IMR-90 (cell line): ENCODE results near the gene PEX7. TPM values are rescaled to one million over a fixed set of nuclear protein-coding genes. Genes with fewer than 3 reads are reported as not detected.

Experiments
- ATAC-seq: fragments of 200-7000 bp; cut with Tn5 transposase; 2 replicates; pipeline ENCODE4 v1.9.1; 2020; ENCODE audit warnings: low read depth, mild to moderate bottlenecking, moderate library complexity
- BruUV-seq: library from RNA; stranded (reverse); fragments of 400-500 nt; replicated peaks from 2 replicates; lab custom pipeline; 2021; lab: Mats Ljungman, UMichigan
- CTCF ChIA-PET: fragments of 300-600 bp; formaldehyde crosslinking; extraction: SDS; loops from one replicate; lab custom pipeline; 2021; ENCODE audit warnings: antibody characterized with exemption; lab: Yijun Ruan, JAX
- POLR2A ChIA-PET: fragments of 300-600 bp; sonication (Branson Sonifier 250); formaldehyde crosslinking; loops from one replicate; lab custom pipeline; 2022; ENCODE audit warnings: antibody characterized with exemption; ENCODE audit not compliant: unreplicated experiment; lab: Charles Lee
- DNase-seq: peaks from one replicate; pipeline ENCODE4 v3.0.0; 2013
- H2AFZ ChIP-seq: replicated peaks from 2 replicates; pipeline ENCODE3; 2013; ENCODE audit warnings: low read length, mild to moderate bottlenecking; ENCODE audit not compliant: poor library complexity
- H2AK5ac ChIP-seq: 2 replicates; pipeline ENCODE4 v1.6.1; 2013; ENCODE audit warnings: low read depth, low read length, inconsistent platforms
- H2AK9ac ChIP-seq: replicated peaks from 2 replicates; pipeline ENCODE3; 2013; ENCODE audit warnings: mild to moderate bottlenecking, low read depth, low read length, moderate library complexity; ENCODE audit not compliant: poor library complexity
- H2BK120ac ChIP-seq: 2 replicates; pipeline ENCODE4 v1.6.1; 2013; ENCODE audit warnings: low read depth, low read length, inconsistent platforms
- H2BK15ac ChIP-seq: 3 replicates; pipeline ENCODE4 v1.6.1; 2013; ENCODE audit warnings: low read depth, low read length, inconsistent platforms
- H2BK20ac ChIP-seq: 2 replicates; pipeline ENCODE4 v1.6.1; 2013; ENCODE audit warnings: low read depth, mild to moderate bottlenecking, inconsistent platforms, low read length, moderate library complexity
- H2BK5ac ChIP-seq: 2 replicates; pipeline ENCODE4 v1.6.1; 2013; ENCODE audit warnings: mild to moderate bottlenecking, low read depth, low read length, inconsistent platforms; ENCODE audit not compliant: poor library complexity, severe bottlenecking
- H3K14ac ChIP-seq: replicated peaks from 2 replicates; pipeline ENCODE4 v1.6.1; 2013; ENCODE audit warnings: low read depth, low read length, inconsistent platforms
- H3K18ac ChIP-seq: 2 replicates; pipeline ENCODE4 v1.6.1; 2013; ENCODE audit warnings: low read depth, low read length, control low read depth
- H3K23ac ChIP-seq: 2 replicates; pipeline ENCODE4 v1.6.1; 2013; ENCODE audit warnings: low read depth, low read length, inconsistent platforms
- H3K27ac ChIP-seq: 2 replicates; pipeline ENCODE4 v1.5.1; 2013; ENCODE audit warnings: mild to moderate bottlenecking, control low read depth, low read length; ENCODE audit not compliant: insufficient read depth
- H3K27me3 ChIP-seq: 2 replicates; pipeline ENCODE4 v1.6.1; 2013; ENCODE audit warnings: low read length; ENCODE audit not compliant: control insufficient read depth, insufficient read depth
- H3K36me3 ChIP-seq: 2 replicates; pipeline ENCODE4 v1.6.1; 2013; ENCODE audit warnings: low read length, mixed read lengths; ENCODE audit not compliant: control insufficient read depth, insufficient read depth
- H3K4ac ChIP-seq: 2 replicates; pipeline ENCODE4 v1.6.1; 2013; ENCODE audit warnings: low read depth, low read length, inconsistent platforms
- H3K4me1 ChIP-seq: 2 replicates; pipeline ENCODE4 v1.6.1; 2013; ENCODE audit warnings: low read length, mixed read lengths; ENCODE audit not compliant: control insufficient read depth, insufficient read depth
- H3K4me2 ChIP-seq: 2 replicates; pipeline ENCODE4 v1.6.1; 2013; ENCODE audit warnings: low read depth, mild to moderate bottlenecking, control low read depth, low read length, moderate library complexity
- H3K4me3 ChIP-seq: 2 replicates; pipeline ENCODE4 v1.5.1; 2013; ENCODE audit warnings: low read depth, mild to moderate bottlenecking, control low read depth, low read length, moderate library complexity; ENCODE audit not compliant: insufficient read depth
- H3K56ac ChIP-seq: 2 replicates; pipeline ENCODE4 v1.6.1; 2013; ENCODE audit warnings: low read length, inconsistent platforms; ENCODE audit not compliant: insufficient read depth; ENCODE audit errors: extremely low read depth
- H3K79me1 ChIP-seq, 2 experiments: 2 replicates each; pipeline ENCODE4 v1.6.1; 2013; ENCODE audit warnings: low read length in 2 of 2, inconsistent platforms in 1 of 2, low read depth in 1 of 2
- H3K9ac ChIP-seq: 2 replicates; pipeline ENCODE4 v1.6.1; 2013; ENCODE audit warnings: low read depth, low read length, control low read depth
- H3K9me1 ChIP-seq: 2 replicates; pipeline ENCODE4 v1.6.1; 2013; ENCODE audit warnings: low read length, inconsistent platforms; ENCODE audit not compliant: insufficient read depth
- H3K9me3 ChIP-seq: 2 replicates; pipeline ENCODE4 v1.6.1; 2013; ENCODE audit warnings: low read length; ENCODE audit not compliant: control insufficient read depth, insufficient read depth
- H4K20me1 ChIP-seq: 2 replicates; pipeline ENCODE4 v1.6.1; 2013; ENCODE audit warnings: low read length, inconsistent platforms; ENCODE audit not compliant: insufficient read depth
- H4K5ac ChIP-seq: 2 replicates; pipeline ENCODE4 v1.6.1; 2013; ENCODE audit warnings: mild to moderate bottlenecking, low read depth, low read length, control low read depth
- H4K8ac ChIP-seq, 2 experiments: 2 replicates each; pipeline ENCODE4 v1.6.1; 2013; ENCODE audit warnings: low read depth in 2 of 2, low read length in 2 of 2, control low read depth in 1 of 2, inconsistent platforms in 1 of 2
- H4K91ac ChIP-seq: 2 replicates; pipeline ENCODE4 v1.6.1; 2013; ENCODE audit warnings: low read depth, low read length, inconsistent platforms; ENCODE audit not compliant: insufficient read depth
- BHLHE40 ChIP-seq: fragments of 150-350 bp; IDR thresholded peaks from 2 replicates; pipeline ENCODE4 v1.6.1; 2016; ENCODE audit warnings: mild to moderate bottlenecking, low read depth, low read length
- CEBPB ChIP-seq: IDR thresholded peaks from 2 replicates; pipeline ENCODE4 v1.6.1; 2012; ENCODE audit warnings: low read depth, low read length, improper control_type of control experiment
- CHD1 ChIP-seq: IDR thresholded peaks from 2 replicates; pipeline ENCODE4 v1.6.1; 2012; ENCODE audit warnings: low read depth, low read length, improper control_type of control experiment
- FOS ChIP-seq: fragments of 150-350 bp; IDR thresholded peaks from 2 replicates; pipeline ENCODE4 v1.6.1; 2016; ENCODE audit warnings: low read depth, low read length
- MAFK ChIP-seq: IDR thresholded peaks from 2 replicates; pipeline ENCODE4 v1.6.1; 2012; ENCODE audit warnings: low read depth, low read length, improper control_type of control experiment
- MAZ ChIP-seq: IDR thresholded peaks from 2 replicates; pipeline ENCODE4 v1.6.1; 2012; ENCODE audit warnings: low read depth, mild to moderate bottlenecking, low read length, improper control_type of control experiment, moderate library complexity, borderline replicate concordance
- MXI1 ChIP-seq: IDR thresholded peaks from 2 replicates; pipeline ENCODE4 v1.6.1; 2012; ENCODE audit warnings: low read depth, mild to moderate bottlenecking, low read length, moderate library complexity, borderline replicate concordance
- POLR2A ChIP-seq: IDR thresholded peaks from 2 replicates; pipeline ENCODE4 v1.6.1; 2012; ENCODE audit warnings: mild to moderate bottlenecking, low read depth, low read length
- RAD21 ChIP-seq: IDR thresholded peaks from 2 replicates; pipeline ENCODE4 v1.6.1; 2012; ENCODE audit warnings: low read length, improper control_type of control experiment
- RCOR1 ChIP-seq: IDR thresholded peaks from 2 replicates; pipeline ENCODE4 v1.6.1; 2012; ENCODE audit warnings: mild to moderate bottlenecking, low read length, improper control_type of control experiment; ENCODE audit not compliant: insufficient replicate concordance
- RFX5 ChIP-seq: IDR thresholded peaks from 2 replicates; pipeline ENCODE4 v1.8.0; 2012; ENCODE audit warnings: low read depth, mild to moderate bottlenecking, low read length, moderate library complexity
- SMC3 ChIP-seq: fragments of 150-350 bp; IDR thresholded peaks from 2 replicates; pipeline ENCODE4 v1.6.1; 2016; ENCODE audit warnings: low read depth, mild to moderate bottlenecking, antibody characterized with exemption, low read length, moderate library complexity
- WGBS, 2 experiments: methylation state at CpG; one replicate each; pipeline versions ENCODE4 v1.1.5 to v1.1.7; 2013; ENCODE audit warnings: missing lambda C conversion rate in 2 of 2; ENCODE audit not compliant: insufficient read length in 1 of 2; ENCODE audit errors: extremely low coverage in 2 of 2; 5-methylcytosine and 5-hydroxymethylcytosine counted together
- dilution Hi-C: fragments of 300-500 bp; cut with HindIII; formaldehyde crosslinking; loops from one replicate; pipeline ENCODE4 v1.14.3; 2018; ENCODE audit warnings: low sequenced_read_pairs; ENCODE audit not compliant: unreplicated experiment
- in situ Hi-C: fragments of 300-500 bp; cut with MboI; formaldehyde crosslinking; loops from 3 replicates; pipeline ENCODE4 v1.14.3; 2019; ENCODE audit warnings: low sequenced_read_pairs, inconsistent platforms, mixed read lengths
- intact Hi-C: fragments of 100-400 bp; cut with micrococcal nuclease; formaldehyde crosslinking; loops from 2 replicates; pipeline ENCODE4 v1.10.0; 2022
- polyA plus RNA-seq, 3 experiments: library from polyadenylated mRNA; depleted of rRNA; stranded (reverse); fragments of >200 nt; gene quantifications; 2 replicates each; pipeline ENCODE4 v1.2.3, GENCODE V29; 2012; ENCODE audit warnings: low replicate concordance in 1 of 3
- total RNA-seq: library from RNA; depleted of rRNA; stranded (reverse); fragments of >200 nt; gene quantifications from 2 replicates; pipeline ENCODE4 v1.2.3, GENCODE V29; 2012
- TF ChIP-seq, protein P1 (sequence below): fragments of 150-350 bp; IDR thresholded peaks from 2 replicates; pipeline ENCODE4 v1.6.1; 2017; ENCODE audit warnings: mild to moderate bottlenecking, antibody characterized with exemption, low read length, low read depth
- TF ChIP-seq, protein P2 (sequence below): conservative IDR thresholded peaks from 2 replicates; pipeline ENCODE4 v1.5.1; 2012; ENCODE audit warnings: mild to moderate bottlenecking, low read depth, low read length, improper control_type of control experiment

Gene PEX7
- total and polyA plus RNA-seq, 2 of the 4 experiments (the other 2 are of a cell fraction), result 5.4 to 7.0 TPM

DNA sequence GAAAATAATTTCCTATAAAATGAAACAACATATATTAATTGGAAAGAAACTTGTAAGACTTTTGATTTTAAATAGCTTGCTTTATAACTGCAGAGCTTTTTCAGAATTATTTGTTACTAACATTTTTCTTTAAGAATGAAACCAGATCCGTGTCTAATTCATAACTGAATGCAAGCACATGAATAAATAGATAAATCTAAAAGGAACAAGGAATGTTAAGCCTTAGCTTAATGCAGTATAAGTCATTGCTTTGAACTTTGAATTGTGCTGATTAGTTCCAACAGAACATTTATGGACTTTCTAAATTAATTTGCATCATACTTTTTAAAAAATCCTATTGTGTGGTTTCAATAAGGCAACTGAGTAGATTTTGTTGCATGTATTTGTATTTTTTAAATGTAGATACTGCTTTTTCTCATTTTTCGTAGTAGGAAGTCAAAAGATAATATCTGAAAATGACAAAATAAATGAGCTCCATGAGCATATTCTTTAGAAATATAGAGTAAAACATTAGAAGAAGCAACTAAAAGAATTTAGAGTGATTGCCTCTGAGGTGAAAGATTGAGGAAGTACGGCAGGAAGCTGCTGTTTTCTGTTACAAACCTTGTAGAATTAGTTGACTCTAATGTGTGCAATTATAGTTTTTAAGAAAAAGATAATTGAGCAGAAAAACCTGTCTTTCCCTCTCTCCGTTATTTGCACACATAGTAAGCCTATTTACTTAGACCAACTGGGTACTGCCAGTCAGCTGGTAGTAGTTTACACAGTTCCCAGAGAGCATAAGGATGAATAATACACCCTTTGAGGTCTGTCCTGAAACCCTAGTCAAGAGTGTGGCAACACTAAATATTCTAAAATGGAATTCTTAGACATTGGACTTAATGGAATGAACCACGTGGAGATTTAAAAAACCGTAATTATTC is 67.1 kb downstream of the PEX7 start:
- Histone ChIP-seq H3K4me2 (no peak overlapping the region), H3K4ac (no peak overlapping the region), H2AK5ac (no peak overlapping the region), H3K18ac (no peak overlapping the region), H2BK20ac (no peak overlapping the region), H2AK9ac (no peak overlapping the region), H3K79me1 (no peaks in the 10 kb centered on the region), H3K36me3 (no peaks in the 10 kb centered on the region), H2AFZ (no peak overlapping the region), H3K14ac (no peak overlapping the region), H2BK5ac (no peak overlapping the region), H3K23ac (no peak overlapping the region), H3K4me1 (peaks cover 5% of the 10 kb centered on the region), H3K9me1 (0 out of 2 replicates have a peak, but pooled peaks cover 4% of the 10 kb centered on the region), H4K8ac (no peak overlapping the region), H2BK120ac (no peak overlapping the region), H3K4me3 (no peak overlapping the region), H4K20me1 (no peaks in the 10 kb centered on the region), H3K27me3 (no peaks in the 10 kb centered on the region), H3K27ac (no peak overlapping the region), H2BK15ac (no peak overlapping the region), H3K9me3 (no peaks in the 10 kb centered on the region), H4K91ac (no peak overlapping the region), H3K56ac (no peak overlapping the region), H3K9ac (no peak overlapping the region), H4K5ac (no peak overlapping the region)
- ATAC-seq (peak; percentile 56), DNase-seq (no peak)
- no TSS peak for BruUV-seq
- TF ChIP-seq MAFK, result no peak
- TF ChIP-seq, protein P1, sequence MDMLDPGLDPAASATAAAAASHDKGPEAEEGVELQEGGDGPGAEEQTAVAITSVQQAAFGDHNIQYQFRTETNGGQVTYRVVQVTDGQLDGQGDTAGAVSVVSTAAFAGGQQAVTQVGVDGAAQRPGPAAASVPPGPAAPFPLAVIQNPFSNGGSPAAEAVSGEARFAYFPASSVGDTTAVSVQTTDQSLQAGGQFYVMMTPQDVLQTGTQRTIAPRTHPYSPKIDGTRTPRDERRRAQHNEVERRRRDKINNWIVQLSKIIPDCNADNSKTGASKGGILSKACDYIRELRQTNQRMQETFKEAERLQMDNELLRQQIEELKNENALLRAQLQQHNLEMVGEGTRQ, result no peak
- TF ChIP-seq RCOR1, result no peak
- no peak for TF ChIP-seq RFX5
- TF ChIP-seq FOS, result no peak
- TF ChIP-seq CHD1, result no peak
- TF ChIP-seq, protein P2, sequence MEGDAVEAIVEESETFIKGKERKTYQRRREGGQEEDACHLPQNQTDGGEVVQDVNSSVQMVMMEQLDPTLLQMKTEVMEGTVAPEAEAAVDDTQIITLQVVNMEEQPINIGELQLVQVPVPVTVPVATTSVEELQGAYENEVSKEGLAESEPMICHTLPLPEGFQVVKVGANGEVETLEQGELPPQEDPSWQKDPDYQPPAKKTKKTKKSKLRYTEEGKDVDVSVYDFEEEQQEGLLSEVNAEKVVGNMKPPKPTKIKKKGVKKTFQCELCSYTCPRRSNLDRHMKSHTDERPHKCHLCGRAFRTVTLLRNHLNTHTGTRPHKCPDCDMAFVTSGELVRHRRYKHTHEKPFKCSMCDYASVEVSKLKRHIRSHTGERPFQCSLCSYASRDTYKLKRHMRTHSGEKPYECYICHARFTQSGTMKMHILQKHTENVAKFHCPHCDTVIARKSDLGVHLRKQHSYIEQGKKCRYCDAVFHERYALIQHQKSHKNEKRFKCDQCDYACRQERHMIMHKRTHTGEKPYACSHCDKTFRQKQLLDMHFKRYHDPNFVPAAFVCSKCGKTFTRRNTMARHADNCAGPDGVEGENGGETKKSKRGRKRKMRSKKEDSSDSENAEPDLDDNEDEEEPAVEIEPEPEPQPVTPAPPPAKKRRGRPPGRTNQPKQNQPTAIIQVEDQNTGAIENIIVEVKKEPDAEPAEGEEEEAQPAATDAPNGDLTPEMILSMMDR, result no peak
- TF ChIP-seq BHLHE40, result no peak
- no peak for TF ChIP-seq MXI1
- TF ChIP-seq CEBPB, result no peak
- no peak for TF ChIP-seq MAZ
- no peak for TF ChIP-seq SMC3
- TF ChIP-seq POLR2A, result no peak
- no peak for TF ChIP-seq RAD21
- dilution Hi-C loops (no loop called here), in situ Hi-C loops (no loop called here), intact Hi-C loops (no loop called here)
- ChIA-PET POLR2A (no interaction called here), CTCF (interaction anchor here (0.5 kb wide), 1 partner anchor 425 kb away, joined by 4 read pairs; no protein-coding TSS in a partner anchor)
- WGBS, 2 experiments, result no CpG with 5 or more reads among the region's 6 CpGs
